Measurements from ENCODE around the gene AKR1D1.

The AKR1D1 gene

GRCh38 chr7:138151731-138152577, 75.7 kb downstream of the AKR1D1 start (continued):
- TF ChIP-seq ZFP41 (tag by site-specific recombination; IDR thresholded peaks at IDR 0.05; ENCODE audit: borderline replicate concordance) (no peak), ZNF10 (tag by site-specific recombination; IDR thresholded peaks at IDR 0.05) (no peak), ZNF223 (tag by site-specific recombination; IDR thresholded peaks at IDR 0.05) (no peak), ZBTB11 (tag by site-specific recombination; conservative IDR thresholded peaks at IDR 0.05; ENCODE audit: low read depth) (no peak)
- TF ChIP-seq, protein P1, sequence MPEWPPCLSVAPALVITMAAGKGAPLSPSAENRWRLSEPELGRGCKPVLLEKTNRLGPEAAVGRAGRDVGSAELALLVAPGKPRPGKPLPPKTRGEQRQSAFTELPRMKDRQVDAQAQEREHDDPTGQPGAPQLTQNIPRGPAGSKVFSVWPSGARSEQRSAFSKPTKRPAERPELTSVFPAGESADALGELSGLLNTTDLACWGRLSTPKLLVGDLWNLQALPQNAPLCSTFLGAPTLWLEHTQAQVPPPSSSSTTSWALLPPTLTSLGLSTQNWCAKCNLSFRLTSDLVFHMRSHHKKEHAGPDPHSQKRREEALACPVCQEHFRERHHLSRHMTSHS (tag by site-specific recombination; IDR thresholded peaks at IDR 0.05) = no peak

GRCh38 chr7:138154661-138155060, 78.4 kb downstream of the AKR1D1 start:
- ChIA-PET POLR2A (no interaction called here), CTCF (no interaction called here)
- TF ChIP-seq ZNF664 (tag by site-specific recombination; IDR thresholded peaks at IDR 0.05) (no peak), ZNF19 (tag by site-specific recombination; IDR thresholded peaks at IDR 0.05; ENCODE audit: low read depth) (no peak), ZNF707 (tag by site-specific recombination; IDR thresholded peaks at IDR 0.05) (no peak), KLF7 (tag by site-specific recombination; IDR thresholded peaks at IDR 0.05; ENCODE audit: borderline replicate concordance) (no peak), ZNF747 (tag by site-specific recombination; IDR thresholded peaks at IDR 0.05) (no peak), ZNF530 (tag by site-specific recombination; IDR thresholded peaks at IDR 0.05; ENCODE audit: low read depth) (no peak), ZNF133 (tag by site-specific recombination; IDR thresholded peaks at IDR 0.05) (no peak)
- H3K27ac ChIP-seq (ENCODE audit: extremely low read depth, low read depth, low read length) = no peak overlapping the region
- no peaks in the 10 kb centered on the region for H3K4me1 ChIP-seq (ENCODE audit: control insufficient read depth, insufficient read depth, low read length)
- H3K9me3 ChIP-seq (ENCODE audit: control insufficient read depth, insufficient read depth, low read depth, low read length) = no peaks in the 10 kb centered on the region
- H3K4me3 ChIP-seq (ENCODE audit: low read depth, low read length) = no peak overlapping the region
- no peaks in the 10 kb centered on the region for H3K36me3 ChIP-seq (ENCODE audit: control insufficient read depth in 2 of 2, insufficient read depth in 1 of 2, low read length in 2 of 2)

DNA sequence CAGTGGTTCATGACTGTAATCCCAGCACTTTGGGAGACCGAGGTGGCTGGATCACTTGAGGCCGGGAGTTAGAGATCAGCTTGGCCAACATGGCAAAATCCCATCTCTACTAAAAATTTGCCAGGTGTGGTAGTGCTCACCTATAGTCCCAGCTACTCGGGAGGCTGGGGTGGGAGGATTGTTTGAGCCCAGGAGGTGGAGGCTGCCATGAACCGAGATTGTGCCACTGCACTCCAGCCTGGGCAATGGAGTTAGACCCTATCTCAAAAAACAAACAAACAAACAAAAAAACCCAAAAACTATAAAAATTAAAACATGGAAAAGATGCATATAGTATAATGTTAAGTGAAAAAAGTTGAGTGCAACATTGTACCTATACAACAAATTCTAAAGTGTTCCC, 81.4 kb downstream of the AKR1D1 start:
- no peaks in the 10 kb centered on the region for H3K36me3 ChIP-seq (ENCODE audit: control insufficient read depth in 2 of 2, insufficient read depth in 1 of 2, low read length in 2 of 2)
- ChIA-PET CTCF (no interaction called here), POLR2A (no interaction called here)
- no peaks in the 10 kb centered on the region for H3K9me3 ChIP-seq (ENCODE audit: control insufficient read depth, insufficient read depth, low read depth, low read length)
- H3K4me3 ChIP-seq (ENCODE audit: low read depth, low read length) = no peak overlapping the region
- no peaks in the 10 kb centered on the region for H3K4me1 ChIP-seq (ENCODE audit: control insufficient read depth, insufficient read depth, low read length)
- TF ChIP-seq ZNF626 (tag by site-specific recombination; IDR thresholded peaks at IDR 0.05) = no peak
- TF ChIP-seq SP7 (tag by site-specific recombination; IDR thresholded peaks at IDR 0.05) = no peak
- TF ChIP-seq BCL11A (tag by site-specific recombination; IDR thresholded peaks at IDR 0.05; ENCODE audit: low read depth) = no peak
- TF ChIP-seq GLIS1 (tag by site-specific recombination; IDR thresholded peaks at IDR 0.05) = no peak
- TF ChIP-seq ZNF596 (tag by site-specific recombination; IDR thresholded peaks at IDR 0.05) = no peak
- no peak for TF ChIP-seq ZNF366 (tag by site-specific recombination; conservative IDR thresholded peaks at IDR 0.05)
- no peak for TF ChIP-seq ZNF501 (tag by site-specific recombination; IDR thresholded peaks at IDR 0.05)
- no peak for TF ChIP-seq TRIM28 (IDR thresholded peaks at IDR 0.05; ENCODE audit: borderline replicate concordance, low read length)
- TF ChIP-seq MZF1 (tag by site-specific recombination; IDR thresholded peaks at IDR 0.05; ENCODE audit: borderline replicate concordance) = no peak
- TF ChIP-seq ZNF112 (tag by site-specific recombination; IDR thresholded peaks at IDR 0.05) = no peak
- TF ChIP-seq ZFP69B (tag by site-specific recombination; IDR thresholded peaks at IDR 0.05) = no peak
- no peak for TF ChIP-seq ZNF530 (tag by site-specific recombination; IDR thresholded peaks at IDR 0.05; ENCODE audit: low read depth)
- no peak for TF ChIP-seq ZNF707 (tag by site-specific recombination; IDR thresholded peaks at IDR 0.05)
- no peak for TF ChIP-seq BCL6B (tag by site-specific recombination; IDR thresholded peaks at IDR 0.05)
- TF ChIP-seq, protein P2, sequence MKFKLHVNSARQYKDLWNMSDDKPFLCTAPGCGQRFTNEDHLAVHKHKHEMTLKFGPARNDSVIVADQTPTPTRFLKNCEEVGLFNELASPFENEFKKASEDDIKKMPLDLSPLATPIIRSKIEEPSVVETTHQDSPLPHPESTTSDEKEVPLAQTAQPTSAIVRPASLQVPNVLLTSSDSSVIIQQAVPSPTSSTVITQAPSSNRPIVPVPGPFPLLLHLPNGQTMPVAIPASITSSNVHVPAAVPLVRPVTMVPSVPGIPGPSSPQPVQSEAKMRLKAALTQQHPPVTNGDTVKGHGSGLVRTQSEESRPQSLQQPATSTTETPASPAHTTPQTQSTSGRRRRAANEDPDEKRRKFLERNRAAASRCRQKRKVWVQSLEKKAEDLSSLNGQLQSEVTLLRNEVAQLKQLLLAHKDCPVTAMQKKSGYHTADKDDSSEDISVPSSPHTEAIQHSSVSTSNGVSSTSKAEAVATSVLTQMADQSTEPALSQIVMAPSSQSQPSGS (tag by site-specific recombination; IDR thresholded peaks at IDR 0.05; ENCODE audit: low read depth) = no peak
- no peak overlapping the region for H3K27ac ChIP-seq (ENCODE audit: extremely low read depth, low read depth, low read length)

Measured in HEK293 (cell line).